H1 (cell line): ENCODE data around the gene KCNIP3. TPM values are rescaled to one million over a fixed set of nuclear protein-coding genes. Genes with fewer than 3 reads are reported as not detected.

Source experiments
- CTCF ChIA-PET: fragments of 300-600 bp; sonication (Branson Sonifier 250); formaldehyde crosslinking; loops from one replicate; lab custom pipeline; 2021; ENCODE audit not compliant: partially characterized antibody; lab: Charles Lee
- POLR2A ChIA-PET: fragments of 300-600 bp; sonication (Branson Sonifier 250); formaldehyde crosslinking; loops from one replicate; lab custom pipeline; 2021; ENCODE audit warnings: inconsistent platforms; ENCODE audit not compliant: partially characterized antibody; lab: Charles Lee
- DNase-seq, 2 experiments: peaks; one replicate each; pipeline versions ENCODE4 v3.0.0 to v3.0.0-alpha.2; 2010 to 2022; ENCODE audit warnings: low spot score in 2 of 2, low read depth in 1 of 2, mixed read lengths in 1 of 2
- FAIRE-seq: peaks from 2 replicates; lab custom pipeline; 2011; peaks lifted over from hg19 to GRCh38; lab: Jason Lieb, UNC
- H2AFZ ChIP-seq: 2 replicates; pipeline ENCODE4 v1.8.1; 2012; ENCODE audit warnings: low read length, inconsistent platforms
- H2AK5ac ChIP-seq: 2 replicates; pipeline ENCODE4 v1.6.1; 2013; ENCODE audit warnings: low read depth, low read length
- H2BK120ac ChIP-seq: replicated peaks from 2 replicates; pipeline ENCODE3; 2013; ENCODE audit warnings: low read depth, low read length, inconsistent platforms
- H2BK12ac ChIP-seq: 2 replicates; pipeline ENCODE4 v1.6.1; 2013; ENCODE audit warnings: low read depth, low read length
- H2BK15ac ChIP-seq: 2 replicates; pipeline ENCODE4 v1.6.1; 2013; ENCODE audit warnings: low read length
- H2BK20ac ChIP-seq: 2 replicates; pipeline ENCODE4 v1.6.1; 2013; ENCODE audit warnings: low read length
- H2BK5ac ChIP-seq: 2 replicates; pipeline ENCODE4 v1.6.1; 2013; ENCODE audit warnings: low read depth, low read length
- H3K14ac ChIP-seq: 2 replicates; pipeline ENCODE4 v1.6.1; 2013; ENCODE audit warnings: inconsistent platforms; ENCODE audit not compliant: insufficient read length
- H3K18ac ChIP-seq: 2 replicates; pipeline ENCODE4 v1.6.1; 2013; ENCODE audit warnings: low read length; ENCODE audit errors: extremely low read depth
- H3K23ac ChIP-seq: 2 replicates; pipeline ENCODE4 v1.6.1; 2013; ENCODE audit warnings: inconsistent platforms; ENCODE audit not compliant: insufficient read length
- H3K23me2 ChIP-seq: 2 replicates; pipeline ENCODE4 v1.6.1; 2013; ENCODE audit warnings: low read depth, low read length
- H3K27ac ChIP-seq: 2 replicates; pipeline ENCODE4 v1.6.1; 2011; ENCODE audit warnings: low read depth, low read length, inconsistent platforms
- H3K27me3 ChIP-seq, 4 experiments: replicated peaks in 1 of 4; 1 replicate in 1 of 4; 2 replicates in 3 of 4; pipeline versions ENCODE4 v1.6.1 to v1.8.1; 2011 to 2013; ENCODE audit warnings: low read length in 3 of 4, mild to moderate bottlenecking in 3 of 4, inconsistent platforms in 2 of 4, mixed read lengths in 2 of 4, moderate library complexity in 1 of 4; ENCODE audit not compliant: control insufficient read depth in 3 of 4, insufficient read depth in 3 of 4; ENCODE audit errors: extremely low read depth in 1 of 4
- H3K36me3 ChIP-seq, 4 experiments: 2 replicates each; pipeline versions ENCODE4 v1.6.1 to v1.8.1; 2011 to 2013; ENCODE audit warnings: mild to moderate bottlenecking in 4 of 4, low read length in 3 of 4, moderate library complexity in 2 of 4, control low read depth in 1 of 4, inconsistent platforms in 1 of 4; ENCODE audit not compliant: insufficient read depth in 4 of 4, control insufficient read depth in 2 of 4
- H3K4ac ChIP-seq: replicated peaks from 2 replicates; pipeline ENCODE3; 2013; ENCODE audit warnings: low read length, low read depth, mixed read lengths, inconsistent platforms; ENCODE audit not compliant: insufficient read length
- H3K4me1 ChIP-seq, 4 experiments: replicated peaks in 1 of 4; 1 replicate in 1 of 4; 2 replicates in 3 of 4; pipeline versions ENCODE4 v1.6.1 to v1.8.1; 2011 to 2013; ENCODE audit warnings: low read length in 3 of 4, inconsistent platforms in 2 of 4, mixed read lengths in 1 of 4; ENCODE audit not compliant: insufficient read depth in 4 of 4, control insufficient read depth in 3 of 4
- H3K4me2 ChIP-seq, 2 experiments: 2 replicates each; pipeline versions ENCODE4 v1.6.1 to v1.8.1; 2011 to 2013; ENCODE audit warnings: low read depth in 2 of 2, low read length in 2 of 2, control low read depth in 1 of 2, inconsistent platforms in 1 of 2, mild to moderate bottlenecking in 1 of 2; ENCODE audit not compliant: insufficient read depth in 1 of 2
- H3K4me3 ChIP-seq, 4 experiments: fragments of 200-600, 300-600 bp in 1 of 4; sonication (generic), shearing (Covaris generic), sonication (Bioruptor Twin) in 1 of 4; 2 replicates each; pipeline versions ENCODE4 v1.5.1 to v1.8.1; 2011 to 2016; ENCODE audit warnings: low read length in 4 of 4, low read depth in 3 of 4, control low read depth in 2 of 4, inconsistent platforms in 2 of 4, mild to moderate bottlenecking in 2 of 4, mixed read lengths in 1 of 4, moderate library complexity in 1 of 4; ENCODE audit not compliant: insufficient read depth in 2 of 4; ENCODE audit errors: extremely low read depth in 1 of 4
- H3K56ac ChIP-seq: replicated peaks from 2 replicates; pipeline ENCODE3; 2013; ENCODE audit warnings: low read depth, mild to moderate bottlenecking, mixed read lengths, low read length, inconsistent platforms; ENCODE audit not compliant: insufficient read length
- H3K79me1 ChIP-seq: 2 replicates; pipeline ENCODE4 v1.6.1; 2013; ENCODE audit warnings: low read depth, low read length, control low read depth
- H3K79me2 ChIP-seq, 2 experiments: 2 replicates each; pipeline versions ENCODE4 v1.6.1 to v1.8.1; 2012 to 2013; ENCODE audit warnings: low read length in 2 of 2, mild to moderate bottlenecking in 2 of 2, inconsistent platforms in 1 of 2; ENCODE audit not compliant: insufficient read depth in 2 of 2, control insufficient read depth in 1 of 2
- H3K9ac ChIP-seq, 4 experiments: replicated peaks in 1 of 4; 1 replicate in 1 of 4; 2 replicates in 3 of 4; pipeline versions ENCODE4 v1.6.1 to v1.8.1; 2011 to 2013; ENCODE audit warnings: low read depth in 3 of 4, low read length in 3 of 4, control low read depth in 2 of 4, mild to moderate bottlenecking in 2 of 4, moderate library complexity in 2 of 4, inconsistent platforms in 1 of 4; ENCODE audit errors: extremely low read depth in 1 of 4
- H3K9me3 ChIP-seq, 2 experiments: 2 replicates each; pipeline versions ENCODE4 v1.6.1 to v1.8.1; 2012 to 2013; ENCODE audit warnings: mild to moderate bottlenecking in 2 of 2, moderate library complexity in 2 of 2, control low read depth in 1 of 2, inconsistent platforms in 1 of 2, low read depth in 1 of 2, low read length in 1 of 2, mixed read lengths in 1 of 2; ENCODE audit not compliant: insufficient read depth in 2 of 2
- H4K20me1 ChIP-seq, 2 experiments: replicated peaks in 1 of 2; 2 replicates each; pipeline versions ENCODE3 to v1.8.1; 2011 to 2013; ENCODE audit warnings: inconsistent platforms in 2 of 2, low read length in 2 of 2, mild to moderate bottlenecking in 1 of 2; ENCODE audit not compliant: insufficient read depth in 2 of 2, control insufficient read depth in 1 of 2
- H4K5ac ChIP-seq: 2 replicates; pipeline ENCODE4 v1.6.1; 2013; ENCODE audit warnings: low read length, low read depth, mixed read lengths, inconsistent platforms; ENCODE audit not compliant: insufficient read length
- H4K8ac ChIP-seq: 2 replicates; pipeline ENCODE4 v1.8.0; 2013; ENCODE audit warnings: mild to moderate bottlenecking, moderate library complexity, low read length, inconsistent platforms; ENCODE audit not compliant: insufficient read depth; ENCODE audit errors: extremely low read depth
- H4K91ac ChIP-seq: replicated peaks from 2 replicates; pipeline ENCODE3; 2013; ENCODE audit warnings: low read length, mixed read lengths, inconsistent platforms; ENCODE audit not compliant: insufficient read length
- BCL11A ChIP-seq, 2 experiments: IDR thresholded peaks; one replicate each; pipeline ENCODE4 v1.6.1; 2011; ENCODE audit warnings: low read depth in 2 of 2, low read length in 2 of 2, mild to moderate bottlenecking in 2 of 2
- CHD1 ChIP-seq: IDR thresholded peaks from 2 replicates; pipeline ENCODE4 v1.6.1; 2012; ENCODE audit warnings: low read depth, low read length, improper control_type of control experiment
- HDAC2 ChIP-seq, 2 experiments: fragments of 300-600 bp in 1 of 2; sonication (generic) in 1 of 2; IDR thresholded peaks; 2 replicates each; pipeline ENCODE4 v1.6.1; 2011 to 2012; ENCODE audit warnings: low read depth in 2 of 2, low read length in 2 of 2, mild to moderate bottlenecking in 2 of 2, moderate library complexity in 2 of 2, borderline replicate concordance in 1 of 2, inconsistent platforms in 1 of 2
- POLR2A ChIP-seq, 2 experiments: IDR thresholded peaks; 1 replicate in 1 of 2; 2 replicates in 1 of 2; pipeline ENCODE4 v1.6.1; 2011; ENCODE audit warnings: low read depth in 2 of 2, low read length in 2 of 2, mild to moderate bottlenecking in 2 of 2; ENCODE audit errors: control extremely low read depth in 1 of 2
- POLR2AphosphoS5 ChIP-seq: IDR thresholded peaks from 2 replicates; pipeline ENCODE4 v1.6.1; 2011; ENCODE audit warnings: low read depth, low read length
- SAP30 ChIP-seq: fragments of 300-600 bp; sonication (generic); IDR thresholded peaks from 2 replicates; pipeline ENCODE4 v1.7.1; 2012; ENCODE audit warnings: low read length, moderate library complexity, mild to moderate bottlenecking, inconsistent platforms; ENCODE audit not compliant: insufficient read depth, insufficient replicate concordance
- SP1 ChIP-seq: IDR thresholded peaks from 2 replicates; pipeline ENCODE4 v1.6.1; 2011; ENCODE audit warnings: low read depth, low read length
- SP4 ChIP-seq: IDR thresholded peaks from 2 replicates; pipeline ENCODE4 v1.6.1; 2012; ENCODE audit warnings: low read length, inconsistent platforms
- SRF ChIP-seq: IDR thresholded peaks from 2 replicates; pipeline ENCODE4 v1.6.1; 2011; ENCODE audit warnings: mild to moderate bottlenecking, low read depth, low read length, moderate library complexity
- YY1 ChIP-seq: IDR thresholded peaks from 2 replicates; pipeline ENCODE4 v1.6.1; 2011; ENCODE audit warnings: low read depth, mild to moderate bottlenecking, low read length
- WGBS, 2 experiments: shearing (Covaris generic) in 1 of 2; methylation state at CpG; one replicate each; pipeline versions ENCODE4 v1.1.6 to v1.1.7; 2013 to 2015; ENCODE audit warnings: low lambda C conversion rate in 2 of 2, mixed read lengths in 2 of 2, inconsistent platforms in 1 of 2, low coverage in 1 of 2, missing lambda C conversion rate in 1 of 2; ENCODE audit not compliant: insufficient replicate concordance in 2 of 2, insufficient coverage in 1 of 2, insufficient read length in 1 of 2; ENCODE audit errors: extremely low coverage in 1 of 2, missing lambda C conversion rate in 1 of 2; 5-methylcytosine and 5-hydroxymethylcytosine counted together
- polyA plus RNA-seq, 7 experiments: library from polyadenylated mRNA; depleted of rRNA in 3 of 7; stranded (reverse) in 5 of 7; unstranded in 2 of 7; fragments of >200 nt in 5 of 7; fragments of 200-250 nt in 2 of 7; gene quantifications; 1 replicate in 5 of 7; 2 replicates in 1 of 7; 4 replicates in 1 of 7; pipeline versions ENCODE4 v1.2.1 to v1.2.3, GENCODE V29; 2011 to 2013; ENCODE audit warnings: missing spikeins in 2 of 7, mixed read lengths in 2 of 7
- total RNA-seq: library from RNA; stranded (reverse); fragmentation: NEBNext Ultra II Directional; extraction: Animal tissue kit (Norgen Biotek cat#: 25700); gene quantifications from 2 replicates; pipeline ENCODE4 v1.2.1, GENCODE V29; 2021
- TF ChIP-seq, protein P1 (sequence below), 3 experiments: IDR thresholded peaks; 1 replicate in 2 of 3; 2 replicates in 1 of 3; pipeline versions ENCODE4 v1.5.1 to v1.6.1; 2011; ENCODE audit warnings: low read length in 3 of 3, mild to moderate bottlenecking in 3 of 3, inconsistent platforms in 2 of 3, low read depth in 1 of 3, moderate library complexity in 1 of 3; ENCODE audit not compliant: insufficient read depth in 1 of 3; ENCODE audit errors: control extremely low read depth in 1 of 3

Gene KCNIP3
- total and polyA plus RNA-seq, 2 of the 8 experiments (the other 6 are each of a cell fraction or from before 2014, with no cell fraction given): 0.33 to 1.9 TPM

DNA sequence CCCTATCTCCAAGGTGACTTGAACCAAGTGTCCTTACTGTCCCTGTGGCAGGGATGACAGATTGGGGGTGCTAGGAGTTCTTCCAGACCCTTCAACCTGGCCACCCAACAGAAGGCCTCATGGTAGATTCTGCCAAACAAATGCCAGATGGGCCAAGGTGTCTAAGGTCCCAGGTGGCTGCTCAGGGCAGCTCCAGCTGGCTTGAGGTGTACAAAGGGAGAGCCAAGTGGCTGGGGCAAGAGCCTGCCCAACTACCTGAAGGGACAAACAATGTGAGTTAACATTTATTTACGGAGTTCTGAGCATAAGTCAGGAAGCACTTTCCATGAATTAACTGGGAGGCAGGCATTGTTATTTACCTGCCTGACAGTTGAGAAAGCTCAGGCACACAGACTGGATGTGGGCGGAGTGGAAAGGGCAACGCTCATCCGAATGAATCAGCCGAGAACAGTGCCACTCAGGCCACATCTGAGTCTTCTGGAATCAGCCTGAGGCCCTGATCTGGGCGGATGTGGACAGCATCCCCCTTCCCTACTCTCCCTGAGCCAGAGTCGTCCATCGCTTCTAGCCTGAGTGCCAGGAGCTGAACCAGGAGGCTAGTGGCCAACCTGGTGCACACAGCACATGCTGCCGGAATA is 4.4 kb upstream of the KCNIP3 start:
- Histone ChIP-seq H3K56ac (no peak overlapping the region), H3K9me3 (peaks cover 60 to 95% of the 10 kb centered on the region in 2 experiments), H2BK15ac (no peak overlapping the region), H3K36me3 (no peaks in the 10 kb centered on the region), H4K5ac (no peak overlapping the region), H3K79me2 (no peaks in the 10 kb centered on the region)
- CTCF ChIA-PET: no interaction called here
- no peak for TF ChIP-seq POLR2A (IDR thresholded peaks at IDR 0.05; ENCODE audit: control extremely low read depth in 1 of 2, low read depth in 2 of 2, low read length in 2 of 2)
- TF ChIP-seq CHD1: no peak
- TF ChIP-seq HDAC2 (IDR thresholded peaks at IDR 0.05; ENCODE audit: borderline replicate concordance in 1 of 2, low read depth in 2 of 2, low read length in 2 of 2): no peak
- no peak for TF ChIP-seq SP1
- TF ChIP-seq BCL11A (IDR thresholded peaks at IDR 0.05; ENCODE audit: low read depth in 2 of 2, low read length in 2 of 2): no peak
- TF ChIP-seq POLR2AphosphoS5: no peak
- no peak for TF ChIP-seq SAP30
- TF ChIP-seq YY1: no peak
- TF ChIP-seq, protein P1, sequence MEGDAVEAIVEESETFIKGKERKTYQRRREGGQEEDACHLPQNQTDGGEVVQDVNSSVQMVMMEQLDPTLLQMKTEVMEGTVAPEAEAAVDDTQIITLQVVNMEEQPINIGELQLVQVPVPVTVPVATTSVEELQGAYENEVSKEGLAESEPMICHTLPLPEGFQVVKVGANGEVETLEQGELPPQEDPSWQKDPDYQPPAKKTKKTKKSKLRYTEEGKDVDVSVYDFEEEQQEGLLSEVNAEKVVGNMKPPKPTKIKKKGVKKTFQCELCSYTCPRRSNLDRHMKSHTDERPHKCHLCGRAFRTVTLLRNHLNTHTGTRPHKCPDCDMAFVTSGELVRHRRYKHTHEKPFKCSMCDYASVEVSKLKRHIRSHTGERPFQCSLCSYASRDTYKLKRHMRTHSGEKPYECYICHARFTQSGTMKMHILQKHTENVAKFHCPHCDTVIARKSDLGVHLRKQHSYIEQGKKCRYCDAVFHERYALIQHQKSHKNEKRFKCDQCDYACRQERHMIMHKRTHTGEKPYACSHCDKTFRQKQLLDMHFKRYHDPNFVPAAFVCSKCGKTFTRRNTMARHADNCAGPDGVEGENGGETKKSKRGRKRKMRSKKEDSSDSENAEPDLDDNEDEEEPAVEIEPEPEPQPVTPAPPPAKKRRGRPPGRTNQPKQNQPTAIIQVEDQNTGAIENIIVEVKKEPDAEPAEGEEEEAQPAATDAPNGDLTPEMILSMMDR (IDR thresholded peaks at IDR 0.05; ENCODE audit: control extremely low read depth in 1 of 3, insufficient read depth in 1 of 3, low read depth in 1 of 3, low read length in 3 of 3): no peak
- no peak for TF ChIP-seq SRF
- TF ChIP-seq SP4: no peak
- TF ChIP-seq, all 59 proteins: peak for 0
- no peaks in the 10 kb centered on the region for H3K23me2 ChIP-seq
- no peak for FAIRE-seq
- H3K14ac ChIP-seq: no peak overlapping the region
- DNase-seq: no peak
- peaks cover 0 to 11% (median 0%) of the 10 kb centered on the region in 4 experiments; a peak in 1 of 7 replicates for H3K4me1 ChIP-seq
- no peak overlapping the region for H3K23ac ChIP-seq
- POLR2A ChIA-PET: no interaction called here
- no peak overlapping the region for H3K18ac ChIP-seq
- H2AK5ac ChIP-seq: no peak overlapping the region
- H2AFZ ChIP-seq: no peak overlapping the region
- H2BK5ac ChIP-seq: no peak overlapping the region
- H3K79me1 ChIP-seq: no peaks in the 10 kb centered on the region
- no peak overlapping the region for H3K4me3 ChIP-seq
- no peak overlapping the region for H2BK12ac ChIP-seq
- no peak overlapping the region for H3K4me2 ChIP-seq
- H4K20me1 ChIP-seq: no peaks in the 10 kb centered on the region
- H4K91ac ChIP-seq: no peak overlapping the region
- H3K27ac ChIP-seq: no peak overlapping the region
- H3K4ac ChIP-seq: no peak overlapping the region
- 81% methylated on average over 8 of the region's 9 CpGs; no CpG with 5 or more reads in 1 of the 2 experiments for WGBS, 2 experiments
- no peak overlapping the region for H2BK20ac ChIP-seq
- H3K27me3 ChIP-seq: no peaks in the 10 kb centered on the region
- no peak overlapping the region for H4K8ac ChIP-seq
- no peak overlapping the region for H3K9ac ChIP-seq
- H2BK120ac ChIP-seq: no peak overlapping the region
